Skeletal muscle satellite cell (primary cell): ENCODE results near the gene RIPPLY2.

Experiments
- H3K27me3 ChIP-seq: 2 replicates; pipeline ENCODE4 v1.7.0; 2013; ENCODE audit warnings: low read length; ENCODE audit not compliant: control insufficient read depth, insufficient read depth
- H3K36me3 ChIP-seq: 2 replicates; pipeline ENCODE4 v1.7.0; 2013; ENCODE audit warnings: mild to moderate bottlenecking, control low read depth, low read length; ENCODE audit not compliant: insufficient read depth
- H3K4me1 ChIP-seq: 2 replicates; pipeline ENCODE4 v1.7.0; 2013; ENCODE audit warnings: low read length; ENCODE audit not compliant: control insufficient read depth, insufficient read depth
- H3K4me2 ChIP-seq: 2 replicates; pipeline ENCODE4 v1.7.0; 2013; ENCODE audit warnings: mild to moderate bottlenecking, low read length
- H3K4me3 ChIP-seq: 2 replicates; pipeline ENCODE4 v1.7.0; 2013; ENCODE audit warnings: low read length
- H3K9ac ChIP-seq: 2 replicates; pipeline ENCODE4 v1.7.0; 2013; ENCODE audit warnings: mild to moderate bottlenecking, low read depth, low read length, moderate library complexity
- H3K9me3 ChIP-seq: replicated peaks from 2 replicates; pipeline ENCODE4 v1.7.0; 2013; ENCODE audit warnings: mild to moderate bottlenecking, control low read depth, low read length

The RIPPLY2 gene

DNA sequence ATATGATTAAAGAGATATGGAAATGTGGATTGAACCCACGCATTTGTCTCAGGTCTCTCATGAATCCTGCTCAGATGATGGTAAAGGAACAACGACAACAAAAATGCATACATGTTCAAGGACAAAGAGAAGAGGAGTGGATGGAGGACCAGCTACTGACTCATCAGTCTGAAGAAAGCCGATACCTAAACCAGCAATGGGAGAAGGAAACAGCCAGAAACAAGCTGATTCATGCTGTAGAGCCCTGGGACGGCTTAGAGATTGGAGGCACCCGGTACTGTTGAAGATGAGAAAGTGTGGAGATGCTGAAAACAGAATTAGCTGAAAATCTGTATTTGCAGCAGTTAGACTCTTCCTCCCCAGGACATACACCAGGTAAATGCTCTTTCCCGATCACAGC, 14.4 kb upstream of the RIPPLY2 start:
- H3K27me3 ChIP-seq: peaks cover 5% of the 10 kb centered on the region
- H3K9ac ChIP-seq: no peak overlapping the region
- H3K4me3 ChIP-seq: no peak overlapping the region
- H3K36me3 ChIP-seq: no peaks in the 10 kb centered on the region
- no peaks in the 10 kb centered on the region for H3K4me1 ChIP-seq
- no peak overlapping the region for H3K4me2 ChIP-seq
- H3K9me3 ChIP-seq: no peaks in the 10 kb centered on the region

DNA sequence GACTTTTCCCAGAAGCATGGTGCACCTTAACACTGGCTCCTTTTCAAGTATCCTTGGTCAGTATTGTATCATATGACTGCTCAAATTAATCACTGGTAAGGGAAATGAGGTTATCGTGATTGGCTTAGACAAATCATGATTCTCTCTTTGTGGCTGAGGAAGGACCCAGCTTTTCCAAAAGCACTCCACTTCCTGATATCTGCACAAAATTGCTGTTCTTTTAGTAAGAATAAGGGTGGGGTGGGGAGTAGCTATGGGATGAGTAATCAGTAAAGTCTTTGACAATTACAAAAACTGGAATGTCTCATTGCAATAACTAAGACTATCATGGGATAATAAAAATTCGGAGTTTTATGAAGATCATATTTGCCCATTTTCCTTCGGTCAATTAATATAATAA, 9.0 kb upstream of the RIPPLY2 start:
- H3K4me2 ChIP-seq: no peak overlapping the region
- H3K4me3 ChIP-seq: no peak overlapping the region
- H3K4me1 ChIP-seq: no peaks in the 10 kb centered on the region
- H3K36me3 ChIP-seq: no peaks in the 10 kb centered on the region
- H3K9ac ChIP-seq: no peak overlapping the region
- no peaks in the 10 kb centered on the region for H3K27me3 ChIP-seq
- no peaks in the 10 kb centered on the region for H3K9me3 ChIP-seq

DNA sequence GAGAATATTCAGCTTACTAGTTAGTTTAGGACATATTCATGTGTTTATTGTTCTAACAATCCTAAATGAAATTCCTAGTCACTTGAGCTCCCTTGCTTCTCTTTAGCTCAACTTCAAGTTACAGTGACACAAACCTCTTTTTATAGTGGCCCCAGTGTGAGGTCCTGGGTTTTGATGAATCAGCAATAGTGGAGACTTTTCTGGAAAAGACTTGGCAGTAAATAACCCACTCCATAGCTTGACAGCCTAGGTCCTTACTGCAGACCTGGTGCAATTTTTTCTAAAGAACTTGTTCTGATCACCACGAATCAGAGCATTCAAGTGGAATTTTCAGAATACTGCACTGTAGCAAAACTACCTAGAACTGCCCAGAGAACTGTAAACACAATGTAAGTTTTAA, 6.9 kb upstream of the RIPPLY2 start:
- Histone ChIP-seq H3K9ac (no peak overlapping the region), H3K36me3 (no peaks in the 10 kb centered on the region), H3K9me3 (no peaks in the 10 kb centered on the region), H3K27me3 (peaks cover 8% of the 10 kb centered on the region), H3K4me2 (no peak overlapping the region), H3K4me1 (no peaks in the 10 kb centered on the region), H3K4me3 (no peak overlapping the region)

DNA sequence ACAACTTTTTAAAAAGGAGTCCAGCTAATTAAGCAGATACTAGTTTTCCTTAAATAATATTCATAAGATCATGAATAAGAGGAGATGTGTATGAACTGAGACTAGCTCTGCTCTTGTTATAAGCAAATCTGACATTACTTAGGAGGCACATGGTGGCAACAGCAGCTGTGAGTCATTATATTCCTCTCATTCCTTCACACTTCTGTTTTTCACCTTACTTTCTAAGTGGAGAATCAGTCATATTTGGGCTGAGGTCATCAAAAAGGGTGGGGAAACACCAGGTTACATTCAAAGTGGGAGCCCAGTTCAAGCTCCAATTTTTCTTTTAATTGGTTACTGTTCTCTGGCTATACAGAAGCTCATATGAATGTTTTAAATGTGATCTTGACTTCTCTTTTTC, 6.0 kb upstream of the RIPPLY2 start:
- H3K9ac ChIP-seq: no peak overlapping the region
- peaks cover 17% of the 10 kb centered on the region for H3K27me3 ChIP-seq

DNA sequence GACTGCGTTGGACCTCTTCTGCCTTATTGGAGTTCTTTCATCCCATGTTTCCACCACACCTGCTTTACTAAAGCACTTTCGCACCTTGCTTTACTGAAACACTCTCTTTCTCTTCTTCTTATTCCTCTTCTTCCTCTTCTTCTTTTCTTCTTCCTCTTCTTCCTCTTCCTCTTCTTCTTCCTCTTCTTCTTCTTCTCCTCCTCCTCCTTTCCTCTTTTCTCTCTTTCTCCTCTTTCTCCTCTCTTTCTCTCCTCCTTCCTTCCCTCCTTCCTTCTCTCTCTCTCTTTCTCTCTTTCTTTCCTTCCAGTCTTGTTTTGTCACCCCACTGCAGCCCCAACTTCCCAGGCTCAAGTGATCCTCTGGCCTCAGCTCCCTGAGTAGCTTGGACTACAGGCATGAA, 4.0 kb upstream of the RIPPLY2 start:
- Histone ChIP-seq H3K4me1 (peaks cover 10% of the 10 kb centered on the region), H3K9ac (no peak overlapping the region), H3K4me2 (no peak overlapping the region), H3K4me3 (no peak overlapping the region), H3K36me3 (no peaks in the 10 kb centered on the region), H3K27me3 (peaks cover 36% of the 10 kb centered on the region), H3K9me3 (no peaks in the 10 kb centered on the region)

More for the DNA sequence above, 6.0 kb upstream of the RIPPLY2 start:
- H3K36me3 ChIP-seq: no peaks in the 10 kb centered on the region
- H3K9me3 ChIP-seq: no peaks in the 10 kb centered on the region
- no peak overlapping the region for H3K4me3 ChIP-seq
- H3K4me1 ChIP-seq: no peaks in the 10 kb centered on the region
- H3K4me2 ChIP-seq: no peak overlapping the region

DNA sequence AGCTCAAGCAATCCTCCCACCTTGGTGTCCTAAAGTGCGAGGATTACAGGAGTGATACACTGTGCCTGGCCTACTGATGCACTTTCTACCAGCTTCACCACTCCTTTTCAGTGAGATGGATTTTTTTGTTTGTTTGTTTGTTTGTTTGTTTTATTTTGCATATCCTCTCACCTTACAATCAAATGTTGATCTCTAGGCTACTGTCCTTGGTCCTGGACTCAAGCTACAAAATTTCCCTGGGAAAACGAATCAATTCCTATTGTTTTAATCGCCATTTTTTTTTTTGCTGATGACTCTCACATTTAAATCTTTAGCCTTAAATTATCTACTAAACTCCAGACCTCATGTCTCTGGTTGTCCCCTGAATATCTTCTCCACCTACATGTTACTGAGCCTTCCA, 3.5 kb upstream of the RIPPLY2 start:
- peaks cover 41% of the 10 kb centered on the region for H3K27me3 ChIP-seq
- H3K9me3 ChIP-seq: no peaks in the 10 kb centered on the region
- H3K4me2 ChIP-seq: no peak overlapping the region

DNA sequence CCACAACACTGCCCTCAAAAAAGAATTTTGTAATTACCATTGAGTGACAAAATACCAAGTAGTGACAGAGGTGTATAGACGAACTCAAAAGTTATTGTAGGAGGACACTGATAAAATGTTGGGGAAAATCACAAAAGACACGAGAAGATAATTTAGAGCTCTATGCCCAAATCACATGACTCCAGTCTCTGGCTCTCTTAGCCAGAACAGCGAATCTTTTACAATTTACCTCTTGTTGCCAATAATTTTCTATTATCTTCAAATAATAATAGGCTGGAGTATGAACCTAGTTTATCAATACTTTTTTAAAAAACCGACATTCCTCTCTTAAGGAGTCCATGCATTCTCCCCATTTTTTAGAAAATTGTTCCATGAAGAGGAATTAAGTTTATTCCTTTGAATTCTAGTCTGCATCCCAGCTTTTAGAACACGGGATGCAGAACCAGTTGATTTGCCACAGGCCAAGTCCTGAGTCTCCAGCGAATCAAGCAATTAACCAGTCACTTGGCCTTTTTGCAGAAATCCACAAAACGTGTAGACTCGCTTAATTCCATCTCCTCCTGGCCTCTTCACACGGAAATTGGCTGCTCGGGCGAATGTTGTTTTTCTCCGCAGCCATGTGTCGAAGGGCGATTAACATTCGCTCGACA, 507 bp upstream of the RIPPLY2 start:
- peaks cover 56% of the 10 kb centered on the region for H3K27me3 ChIP-seq
- H3K4me2 ChIP-seq: peak overlapping the region; percentile 93
- peaks cover 10% of the 10 kb centered on the region for H3K4me1 ChIP-seq
- no peaks in the 10 kb centered on the region for H3K9me3 ChIP-seq
- H3K4me3 ChIP-seq: peak overlapping the region; percentile 70
- H3K9ac ChIP-seq: peak overlapping the region; percentile 22
- no peaks in the 10 kb centered on the region for H3K36me3 ChIP-seq

More for the DNA sequence above, 3.5 kb upstream of the RIPPLY2 start:
- H3K4me3 ChIP-seq: no peak overlapping the region
- no peaks in the 10 kb centered on the region for H3K36me3 ChIP-seq
- H3K4me1 ChIP-seq: peaks cover 10% of the 10 kb centered on the region
- H3K9ac ChIP-seq: no peak overlapping the region

DNA sequence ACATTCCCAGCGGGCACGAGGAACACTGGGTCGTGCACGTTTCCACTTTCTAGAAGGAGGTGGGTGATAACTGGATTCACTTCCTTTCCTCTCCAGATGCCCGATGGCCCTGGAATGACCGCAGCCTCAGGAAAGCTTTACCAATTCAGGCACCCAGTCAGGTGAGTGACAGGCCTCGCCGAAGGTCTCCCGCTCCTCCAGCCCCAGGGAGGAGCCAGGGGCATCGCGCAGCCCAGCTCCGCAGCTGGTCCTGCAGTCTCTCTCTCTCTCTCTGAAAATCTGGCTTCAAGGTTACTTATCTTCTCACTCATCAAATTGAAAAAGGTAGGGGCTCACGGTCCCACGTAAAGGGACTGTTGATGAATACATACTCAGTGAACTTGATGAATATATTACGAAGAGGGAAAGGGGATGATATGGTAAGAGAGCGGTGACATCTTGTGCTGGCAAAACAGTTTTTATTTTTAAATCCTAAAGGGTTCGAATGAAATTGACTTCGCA, 891 bp downstream of the RIPPLY2 start:
- Histone ChIP-seq H3K9ac (no peak overlapping the region), H3K4me3 (peak overlapping the region; percentile 70), H3K9me3 (no peaks in the 10 kb centered on the region), H3K4me1 (peaks cover 11% of the 10 kb centered on the region), H3K36me3 (no peaks in the 10 kb centered on the region), H3K27me3 (peaks cover 56% of the 10 kb centered on the region), H3K4me2 (peak overlapping the region; percentile 93)

DNA sequence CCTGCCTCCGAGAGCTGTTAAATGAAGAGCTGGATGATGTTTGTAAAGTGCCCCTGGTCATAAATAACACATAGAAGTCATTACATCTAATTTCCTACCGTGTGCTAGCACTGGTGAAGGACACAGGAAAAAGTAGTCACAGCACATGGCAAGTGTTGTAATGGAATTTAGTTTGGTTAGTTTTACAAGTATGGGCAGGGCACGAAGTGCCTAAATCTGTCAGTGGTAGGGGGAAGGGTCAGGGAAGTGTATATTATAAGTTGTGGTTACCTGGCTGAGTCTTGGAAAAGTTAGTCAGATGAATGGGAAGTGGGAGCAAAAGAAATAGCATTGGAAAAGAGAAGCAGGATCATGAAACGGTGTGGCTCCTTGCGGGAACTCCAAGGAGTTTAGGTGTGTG, 1.6 kb downstream of the RIPPLY2 start:
- Histone ChIP-seq H3K4me2 (no peak overlapping the region), H3K4me3 (no peak overlapping the region), H3K9me3 (no peaks in the 10 kb centered on the region), H3K36me3 (no peaks in the 10 kb centered on the region), H3K4me1 (peaks cover 13% of the 10 kb centered on the region), H3K27me3 (peaks cover 52% of the 10 kb centered on the region), H3K9ac (no peak overlapping the region)

DNA sequence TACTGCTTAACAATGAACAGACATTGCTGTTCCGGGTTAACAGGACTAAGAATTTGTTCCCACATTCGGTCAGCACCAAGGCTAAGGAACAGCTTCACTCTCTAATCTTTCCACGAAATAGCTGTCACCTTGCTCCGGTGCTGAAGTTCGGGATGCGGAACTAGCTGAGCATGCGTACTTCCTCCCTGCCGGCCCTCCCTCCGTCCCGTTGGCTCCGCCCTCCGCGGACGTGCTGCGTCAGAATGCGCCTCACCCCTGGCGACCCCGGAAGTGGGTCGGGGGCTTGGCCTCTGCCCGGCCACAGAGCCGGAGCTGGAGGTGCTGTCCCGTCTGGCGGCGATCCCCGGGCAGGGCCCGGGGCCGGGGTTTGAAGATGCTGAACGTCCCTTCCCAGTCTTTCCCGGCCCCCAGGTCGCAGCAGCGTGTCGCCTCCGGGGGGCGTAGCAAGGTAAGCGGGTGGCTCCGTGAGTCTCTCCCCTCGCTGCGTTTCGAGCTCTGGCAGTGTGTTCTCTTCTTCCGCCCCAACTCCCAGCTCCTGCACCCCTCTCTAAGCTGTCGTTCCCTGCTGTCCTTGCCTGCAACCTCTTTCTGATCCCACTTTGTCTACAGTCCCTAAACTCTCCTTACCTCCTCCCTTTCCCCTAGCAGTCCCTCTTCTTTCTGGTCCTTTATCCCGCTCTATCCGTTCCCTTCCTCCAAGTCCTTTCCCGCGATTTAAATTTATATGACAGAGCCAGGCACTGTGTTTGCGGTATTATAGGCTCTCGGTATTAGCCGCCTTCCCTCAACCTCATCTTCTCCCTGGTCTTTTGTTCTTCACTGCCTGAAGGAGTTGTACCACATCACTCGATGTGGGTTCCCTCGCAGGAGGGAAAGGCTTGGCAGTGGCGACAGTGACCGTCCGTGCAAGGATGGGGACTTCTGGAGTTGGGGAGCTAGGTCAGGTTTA, 6.5 kb downstream of the RIPPLY2 start, which contains the start of gene CYB5R4:
Gene CYB5R4, plus strand, starts transcription at position 280 of the 949 bp plus-strand sequence. Its CDS starts 94 bp downstream, at position 374.
- Histone ChIP-seq H3K4me3 (peak within 1 kb of the TSS; percentile 80), H3K9ac (peak within 1 kb of the TSS; percentile 84), H3K36me3 (no peaks in the 10 kb centered on the region), H3K4me1 (peaks cover 18% of the 10 kb centered on the region), H3K9me3 (no peaks in the 10 kb centered on the region), H3K27me3 (peaks cover 14% of the 10 kb centered on the region), H3K4me2 (peak within 1 kb of the TSS; percentile 79)

DNA sequence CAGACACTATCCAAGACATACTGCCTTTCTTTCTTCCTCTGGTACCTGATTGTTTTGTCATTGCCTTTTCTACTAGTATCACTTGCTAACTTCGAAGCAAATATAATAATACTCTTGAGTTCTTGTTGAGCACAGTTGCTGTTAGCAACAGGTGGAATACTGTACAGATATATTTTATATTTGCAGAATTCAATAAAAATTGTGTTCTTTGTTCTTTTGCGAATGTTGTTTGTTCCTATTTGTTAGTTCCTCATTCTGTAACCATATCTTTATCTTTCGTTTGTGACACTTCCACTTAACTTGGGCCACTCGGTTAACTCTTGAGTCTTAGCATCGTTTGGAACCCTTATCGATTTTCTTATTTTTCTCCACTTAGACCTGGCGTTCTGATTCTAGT, 7.2 kb downstream of the RIPPLY2 start:
- Histone ChIP-seq H3K4me1 (peaks cover 18% of the 10 kb centered on the region), H3K9ac (peak overlapping the region; percentile 84), H3K4me3 (peak overlapping the region; percentile 80), H3K9me3 (no peaks in the 10 kb centered on the region), H3K36me3 (no peaks in the 10 kb centered on the region), H3K4me2 (peak overlapping the region; percentile 79), H3K27me3 (peaks cover 7% of the 10 kb centered on the region)
